ENCODE results near the gene EIF4E1B. TPM values are rescaled to one million over a fixed set of nuclear protein-coding genes. Genes with fewer than 3 reads are reported as not detected.

Gene EIF4E1B
- polyA plus RNA-seq, 1 donor from 2014 or later: 0.82 TPM

DNA sequence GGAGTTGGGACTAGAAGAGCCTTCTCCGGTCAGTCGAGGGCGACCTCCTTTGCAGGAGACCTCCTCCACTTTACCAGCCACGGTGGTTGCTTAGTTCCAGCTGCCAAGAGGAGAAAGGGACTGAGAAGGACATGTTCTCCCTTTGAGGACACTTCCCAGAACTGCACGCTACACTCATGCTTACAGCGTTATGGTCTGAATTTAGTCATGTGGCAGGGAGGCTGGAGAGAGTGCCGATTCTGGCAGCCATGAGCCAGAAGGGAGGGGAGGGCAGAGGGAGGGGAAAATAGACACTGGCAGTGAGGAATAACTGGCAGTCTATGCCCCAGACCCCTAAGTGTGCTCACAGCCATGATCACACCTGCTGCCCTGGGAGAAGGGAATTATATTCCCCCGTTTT, 64.6 kb downstream of the EIF4E1B start:
- Histone ChIP-seq H4K20me1 (ENCODE audit: insufficient read depth) (no peaks in the 10 kb centered on the region), H3K27ac (ENCODE audit: low read length) (no peak overlapping the region), H3K9ac (ENCODE audit: low read length) (no peak overlapping the region), H3K4me3 (ENCODE audit: low read length) (no peak overlapping the region), H3K9me2 (ENCODE audit: insufficient read depth, low read length) (no peaks in the 10 kb centered on the region), H3K79me2 (replicated peaks; ENCODE audit: insufficient read depth, low read length) (no peaks in the 10 kb centered on the region), H3K9me3 (ENCODE audit: low read length) (no peaks in the 10 kb centered on the region), H3K4me2 (ENCODE audit: low read length) (no peak overlapping the region), H3K27me3 (ENCODE audit: insufficient read depth, low read depth, low read length) (no peaks in the 10 kb centered on the region), H3F3A (ENCODE audit: insufficient read depth, low read length, poor library complexity, severe bottlenecking) (no peaks in the 10 kb centered on the region), H2AFZ (ENCODE audit: low read depth, low read length) (no peak overlapping the region), H3K36me3 (ENCODE audit: insufficient read depth, low read length) (no peaks in the 10 kb centered on the region)
- TF ChIP-seq SMC3 (conservative IDR thresholded peaks at IDR 0.05; ENCODE audit: poor library complexity) (no peak), EZH2 (IDR thresholded peaks at IDR 0.05; ENCODE audit: borderline replicate concordance, insufficient read depth, low read length, poor library complexity, severe bottlenecking) (no peak), TAF1 (IDR thresholded peaks at IDR 0.05; ENCODE audit: low read depth) (no peak), POLR2AphosphoS5 (IDR thresholded peaks at IDR 0.05) (no peak), RAD21 (conservative IDR thresholded peaks at IDR 0.05) (no peak)
- TF ChIP-seq, protein P1, sequence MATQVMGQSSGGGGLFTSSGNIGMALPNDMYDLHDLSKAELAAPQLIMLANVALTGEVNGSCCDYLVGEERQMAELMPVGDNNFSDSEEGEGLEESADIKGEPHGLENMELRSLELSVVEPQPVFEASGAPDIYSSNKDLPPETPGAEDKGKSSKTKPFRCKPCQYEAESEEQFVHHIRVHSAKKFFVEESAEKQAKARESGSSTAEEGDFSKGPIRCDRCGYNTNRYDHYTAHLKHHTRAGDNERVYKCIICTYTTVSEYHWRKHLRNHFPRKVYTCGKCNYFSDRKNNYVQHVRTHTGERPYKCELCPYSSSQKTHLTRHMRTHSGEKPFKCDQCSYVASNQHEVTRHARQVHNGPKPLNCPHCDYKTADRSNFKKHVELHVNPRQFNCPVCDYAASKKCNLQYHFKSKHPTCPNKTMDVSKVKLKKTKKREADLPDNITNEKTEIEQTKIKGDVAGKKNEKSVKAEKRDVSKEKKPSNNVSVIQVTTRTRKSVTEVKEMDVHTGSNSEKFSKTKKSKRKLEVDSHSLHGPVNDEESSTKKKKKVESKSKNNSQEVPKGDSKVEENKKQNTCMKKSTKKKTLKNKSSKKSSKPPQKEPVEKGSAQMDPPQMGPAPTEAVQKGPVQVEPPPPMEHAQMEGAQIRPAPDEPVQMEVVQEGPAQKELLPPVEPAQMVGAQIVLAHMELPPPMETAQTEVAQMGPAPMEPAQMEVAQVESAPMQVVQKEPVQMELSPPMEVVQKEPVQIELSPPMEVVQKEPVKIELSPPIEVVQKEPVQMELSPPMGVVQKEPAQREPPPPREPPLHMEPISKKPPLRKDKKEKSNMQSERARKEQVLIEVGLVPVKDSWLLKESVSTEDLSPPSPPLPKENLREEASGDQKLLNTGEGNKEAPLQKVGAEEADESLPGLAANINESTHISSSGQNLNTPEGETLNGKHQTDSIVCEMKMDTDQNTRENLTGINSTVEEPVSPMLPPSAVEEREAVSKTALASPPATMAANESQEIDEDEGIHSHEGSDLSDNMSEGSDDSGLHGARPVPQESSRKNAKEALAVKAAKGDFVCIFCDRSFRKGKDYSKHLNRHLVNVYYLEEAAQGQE (IDR thresholded peaks at IDR 0.05; ENCODE audit: borderline replicate concordance): no peak

Small RNAs within 50 kb of the gene (small RNA-seq; reads per million reads assigned to genes)
- 0 reads per million in 3 experiments for gene MIR4281

Other genes with a start within 250 kb of the EIF4E1B start
- 23.9 and 29.9 TPM in 2 replicates for gene NOP16, start 242.1 kb upstream of the EIF4E1B start, polyA plus RNA-seq
- 61.8 and 81.3 TPM in 2 replicates for gene HIGD2A, start 241.9 kb upstream of the EIF4E1B start, polyA plus RNA-seq
- 239 and 245 TPM in 2 replicates for gene CLTB, start 214.1 kb upstream of the EIF4E1B start, polyA plus RNA-seq
- 30.8 and 33.6 TPM in 2 replicates for gene FAF2, start 182.3 kb upstream of the EIF4E1B start, polyA plus RNA-seq
- 22.2 and 27.0 TPM in 2 replicates for gene RNF44, start 93.3 kb upstream of the EIF4E1B start, polyA plus RNA-seq
- gene CDHR2, start 81.3 kb upstream of the EIF4E1B start, polyA plus RNA-seq: 0.38 and 1.0 TPM in 2 replicates
- 32.3 and 42.8 TPM in 2 replicates for gene GPRIN1, start 20.5 kb upstream of the EIF4E1B start, polyA plus RNA-seq
- 10.1 and 12.5 TPM in 2 replicates for gene SNCB, start 141 bp upstream of the EIF4E1B start, polyA plus RNA-seq
- gene TSPAN17, start 16.8 kb downstream of the EIF4E1B start, polyA plus RNA-seq: 66.1 and 66.4 TPM in 2 replicates
- gene UNC5A, start 179.9 kb downstream of the EIF4E1B start, polyA plus RNA-seq: 2.7 and 3.8 TPM in 2 replicates

Measured in neural cell (in vitro differentiated cells).